ENCODE measurements around the gene ZNF281.

- no peak for TF ChIP-seq POLR2AphosphoS5 (IDR thresholded peaks at IDR 0.05; ENCODE audit: low read depth, low read length)
- no peak for TF ChIP-seq SIN3A (IDR thresholded peaks at IDR 0.05; ENCODE audit: low read depth)
- no peak for TF ChIP-seq CTCF (IDR thresholded peaks at IDR 0.05 in 2 of 3, conservative IDR thresholded peaks at IDR 0.05 in 1 of 3; ENCODE audit: borderline replicate concordance in 1 of 3, insufficient read depth in 1 of 3, low read depth in 2 of 3, low read length in 2 of 3)
- TF ChIP-seq POLR2A (IDR thresholded peaks at IDR 0.05; ENCODE audit: borderline replicate concordance, extremely low read depth, insufficient read depth, insufficient read length) = no peak
- TF ChIP-seq EZH2 (IDR thresholded peaks at IDR 0.05) = no peak
Observed at GRCh38 chr1:200427744-200428143, 17.9 kb upstream of the ZNF281 start.

Measured in HCT116 (cell line).